Lower leg skin (tissue), 3 donors: ENCODE results near the gene C11orf21.

ENCODE experiments used
- CTCF ChIP-seq, 3 donors: fragments of 450-650 bp; IDR thresholded peaks; one replicate each; pipeline ENCODE4 v1.5.1; 2016; ENCODE audit warnings: antibody characterized with exemption in 3 of 3, mild to moderate bottlenecking in 3 of 3, moderate library complexity in 2 of 3
- POLR2A ChIP-seq, 2 donors: fragments of 450-650 bp; IDR thresholded peaks; one replicate each; pipeline ENCODE4 v1.6.1; 2016 to 2017; ENCODE audit warnings: antibody characterized with exemption in 2 of 2, mild to moderate bottlenecking in 1 of 2, moderate library complexity in 1 of 2

- TF ChIP-seq CTCF (IDR thresholded peaks at IDR 0.05) (no peak), POLR2A (IDR thresholded peaks at IDR 0.05) (no peak)
Observed at GRCh38 chr11:2248762-2249161, 53.0 kb downstream of the C11orf21 start.
